Peyer's patch (tissue), 4 donors: ENCODE measurements around the gene ME1. TPM values are rescaled to one million over a fixed set of nuclear protein-coding genes. Genes with fewer than 3 reads are reported as not detected.

Experiments
- DNase-seq, 3 donors: peaks; one replicate each; pipeline ENCODE4 v3.0.0-alpha.2; 2017 to 2019
- H3K27ac ChIP-seq, 4 donors: fragments of 200-600 bp; sonication (generic); one replicate each; pipeline ENCODE4 v1.5.1; 2016 to 2019
- H3K27me3 ChIP-seq, 2 donors: fragments of 200-600 bp; sonication (generic); one replicate each; pipeline ENCODE4 v1.5.1; 2019
- H3K36me3 ChIP-seq, 3 donors: fragments of 200-600 bp; sonication (generic); one replicate each; pipeline ENCODE4 v1.5.1; 2016 to 2019
- H3K4me1 ChIP-seq, 4 donors: fragments of 200-600 bp; sonication (generic); one replicate each; pipeline ENCODE4 v1.5.1; 2016 to 2019
- H3K4me3 ChIP-seq, 4 donors: fragments of 200-600 bp; sonication (generic); 1 replicate in 3 of 4; 2 replicates in 1 of 4; pipeline ENCODE4 v1.5.1; 2016 to 2019; ENCODE audit warnings: mild to moderate bottlenecking in 1 of 4
- H3K9me3 ChIP-seq, 4 donors: fragments of 200-600 bp; sonication (generic); one replicate each; pipeline ENCODE4 v1.5.1; 2016 to 2019; ENCODE audit warnings: mild to moderate bottlenecking in 1 of 4
- CTCF ChIP-seq, 6 experiments: fragments of 450-650 bp in 4 of 6; fragments of 200-600 bp in 2 of 6; sonication (generic) in 1 of 6; IDR thresholded peaks; one replicate each; pipeline ENCODE4 v1.5.1; 2017 to 2019; ENCODE audit warnings: antibody characterized with exemption in 6 of 6, mild to moderate bottlenecking in 3 of 6, moderate library complexity in 1 of 6
- POLR2A ChIP-seq, 2 donors: fragments of 450-650 bp; IDR thresholded peaks; one replicate each; pipeline ENCODE4 v1.5.1; 2017; ENCODE audit warnings: antibody characterized with exemption in 2 of 2, mild to moderate bottlenecking in 2 of 2, moderate library complexity in 2 of 2
- total RNA-seq, 4 donors: library from RNA; depleted of rRNA; stranded (reverse); fragments of >200 nt; gene quantifications; one replicate each; pipeline ENCODE4 v1.1.0, GENCODE V29; 2016

The ME1 gene
- total RNA-seq, 4 donors from 2014 or later, result 7.4 to 39.1 (median 19.6) TPM

- Histone ChIP-seq H3K4me1 (no peaks in the 10 kb centered on the region), H3K9me3 (no peaks in the 10 kb centered on the region), H3K27me3 (no peaks in the 10 kb centered on the region), H3K27ac (no peak overlapping the region), H3K36me3 (no peaks in the 10 kb centered on the region), H3K4me3 (no peak overlapping the region)
- TF ChIP-seq POLR2A (IDR thresholded peaks at IDR 0.05) (no peak), CTCF (IDR thresholded peaks at IDR 0.05) (no peak)
- DNase-seq, result no peak
Measured at GRCh38 chr6:83313882-83314281, 117.0 kb downstream of the ME1 start.

DNA sequence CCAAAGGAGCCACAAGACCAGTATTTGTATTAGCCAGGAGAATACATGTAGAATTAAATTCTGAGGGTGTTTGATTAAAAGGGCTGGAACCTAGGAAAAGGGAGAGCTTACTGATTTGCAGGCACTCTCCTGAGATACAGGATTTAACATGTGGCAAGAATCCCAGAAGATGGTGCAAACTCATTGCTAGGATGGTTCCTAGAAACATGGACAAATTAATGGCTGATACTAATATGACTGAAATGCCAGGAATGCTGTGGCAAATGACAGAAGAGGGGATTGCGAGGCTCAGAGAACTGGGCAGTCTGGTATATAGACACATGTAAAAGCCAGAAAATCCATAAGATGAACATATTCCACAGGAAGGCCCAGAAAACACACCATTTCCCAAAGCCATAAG, 119.6 kb downstream of the ME1 start:
- DNase-seq, result no peak
- no peaks in the 10 kb centered on the region for H3K27me3 ChIP-seq
- no peak overlapping the region for H3K4me3 ChIP-seq
- H3K27ac ChIP-seq, result no peak overlapping the region
- H3K36me3 ChIP-seq, result no peaks in the 10 kb centered on the region
- no peaks in the 10 kb centered on the region for H3K4me1 ChIP-seq
- no peak for TF ChIP-seq CTCF (IDR thresholded peaks at IDR 0.05)
- TF ChIP-seq POLR2A (IDR thresholded peaks at IDR 0.05), result no peak
- H3K9me3 ChIP-seq, result no peaks in the 10 kb centered on the region

DNA sequence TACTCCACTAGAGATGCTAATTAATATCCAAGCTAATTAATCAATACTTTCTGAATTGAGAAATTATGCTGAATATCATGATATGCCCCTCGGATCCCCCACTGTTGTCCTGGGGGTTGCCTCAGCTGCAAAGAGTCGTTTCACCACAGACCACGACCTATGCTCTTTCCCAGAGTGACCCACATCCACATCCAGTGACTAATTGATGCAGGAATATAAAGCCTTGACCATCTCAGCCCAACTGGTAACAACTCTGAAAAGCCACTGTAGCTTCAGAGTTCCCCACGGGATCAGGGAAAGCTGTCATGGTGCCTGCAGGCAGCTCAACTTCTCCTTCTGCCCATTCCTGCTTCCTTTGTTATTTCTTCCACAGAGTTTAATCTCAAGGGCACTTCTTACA, 120.8 kb downstream of the ME1 start:
- Histone ChIP-seq H3K9me3 (no peaks in the 10 kb centered on the region), H3K4me3 (no peak overlapping the region), H3K36me3 (no peaks in the 10 kb centered on the region), H3K27ac (no peak overlapping the region), H3K27me3 (no peaks in the 10 kb centered on the region), H3K4me1 (no peaks in the 10 kb centered on the region)
- DNase-seq, result no peak
- TF ChIP-seq CTCF (IDR thresholded peaks at IDR 0.05) (no peak), POLR2A (IDR thresholded peaks at IDR 0.05) (no peak)

GRCh38 chr6:83309344-83309743, 121.5 kb downstream of the ME1 start:
- Histone ChIP-seq H3K27me3 (no peaks in the 10 kb centered on the region), H3K36me3 (no peaks in the 10 kb centered on the region), H3K27ac (no peak overlapping the region), H3K4me3 (no peak overlapping the region), H3K9me3 (no peaks in the 10 kb centered on the region), H3K4me1 (no peaks in the 10 kb centered on the region)
- TF ChIP-seq CTCF (IDR thresholded peaks at IDR 0.05) (no peak), POLR2A (IDR thresholded peaks at IDR 0.05) (no peak)
- no peak for DNase-seq

- DNase-seq, result no peak
Measured at GRCh38 chr6:83308833-83309232, 122.0 kb downstream of the ME1 start.

More at GRCh38 chr6:83308833-83309232, 122.0 kb downstream of the ME1 start:
- Histone ChIP-seq H3K27me3 (no peaks in the 10 kb centered on the region), H3K27ac (no peak overlapping the region), H3K36me3 (no peaks in the 10 kb centered on the region), H3K4me1 (no peaks in the 10 kb centered on the region), H3K4me3 (no peak overlapping the region), H3K9me3 (no peaks in the 10 kb centered on the region)
- TF ChIP-seq POLR2A (IDR thresholded peaks at IDR 0.05) (no peak), CTCF (IDR thresholded peaks at IDR 0.05) (no peak)
